ENCODE data around the gene IYD.
"Not testable (repeated sequence)": the region's sequence is repeated elsewhere in the genome, so short reads cannot be mapped to it uniquely, and the experiment has no call there.

Gene IYD

DNA sequence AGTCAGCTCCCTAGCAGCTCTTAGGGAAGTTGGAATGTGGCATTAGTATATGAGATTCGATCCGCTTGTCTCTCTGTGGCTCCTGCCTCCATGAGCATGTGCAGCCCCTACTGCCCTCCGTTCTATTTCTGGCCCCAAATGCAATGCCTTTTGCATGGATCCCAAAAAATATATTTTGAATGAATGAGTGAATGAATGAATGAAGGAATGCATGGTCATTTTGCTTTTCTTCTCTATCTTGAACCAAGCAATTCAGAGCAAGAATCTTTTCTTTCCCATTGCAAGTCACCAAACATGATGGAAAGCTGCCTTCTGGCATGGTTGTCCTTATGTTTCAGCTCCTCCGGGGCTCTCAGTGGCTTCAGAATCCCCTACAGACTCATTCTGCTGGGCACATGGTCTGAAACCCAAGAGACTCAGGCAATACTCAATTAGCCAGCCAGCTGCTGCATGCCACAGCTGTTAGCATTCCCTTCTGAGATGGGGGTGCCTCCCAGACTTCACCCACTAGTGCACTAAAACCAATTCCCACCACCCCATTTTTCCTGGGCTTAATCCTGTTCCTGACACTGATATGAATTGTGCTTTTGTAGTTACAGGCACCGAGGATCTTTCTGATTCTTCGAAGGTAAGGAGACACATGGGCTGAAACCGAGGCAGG, 2.6 kb upstream of the IYD start:
- no peak overlapping the region for H3K4me3 ChIP-seq (ENCODE audit: low read depth, low read length)

GRCh38 chr6:150369408-150369807, 596 bp downstream of the IYD start:
- TF ChIP-seq CTCF (IDR thresholded peaks at IDR 0.05; ENCODE audit: low read depth, low read length) = no peak
- H3K4me3 ChIP-seq (ENCODE audit: low read depth, low read length) = no peak overlapping the region

More for the DNA sequence above, 2.6 kb upstream of the IYD start:
- no peak for TF ChIP-seq CTCF (IDR thresholded peaks at IDR 0.05; ENCODE audit: low read depth, low read length)

GRCh38 chr6:150370112-150370511, 1.3 kb downstream of the IYD start:
- no peak for TF ChIP-seq CTCF (IDR thresholded peaks at IDR 0.05; ENCODE audit: low read depth, low read length)
- H3K4me3 ChIP-seq (ENCODE audit: low read depth, low read length) = no peak overlapping the region

DNA sequence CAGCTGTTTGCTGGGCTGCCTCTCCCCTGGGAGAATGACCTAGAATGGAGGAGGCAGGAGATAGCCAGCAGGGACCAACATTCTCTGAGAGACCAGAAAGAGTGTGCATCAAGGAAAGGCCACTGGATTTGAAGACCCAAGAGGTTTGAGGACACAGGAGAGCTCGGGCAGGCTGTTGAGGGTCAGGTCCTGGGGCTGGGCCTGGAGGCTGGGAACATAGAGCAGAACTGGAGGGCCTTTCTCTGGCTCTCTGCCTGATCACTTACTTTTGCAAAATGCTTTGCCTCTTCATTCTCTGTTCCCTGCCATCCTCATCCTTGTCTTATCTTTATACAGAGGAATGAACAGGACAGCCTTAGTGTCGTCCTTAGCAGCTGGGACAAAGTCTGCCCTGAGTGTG, 2.5 kb downstream of the IYD start:
- H3K4me3 ChIP-seq (ENCODE audit: low read depth, low read length) = no peak overlapping the region
- no peak for TF ChIP-seq CTCF (IDR thresholded peaks at IDR 0.05; ENCODE audit: low read depth, low read length)

DNA sequence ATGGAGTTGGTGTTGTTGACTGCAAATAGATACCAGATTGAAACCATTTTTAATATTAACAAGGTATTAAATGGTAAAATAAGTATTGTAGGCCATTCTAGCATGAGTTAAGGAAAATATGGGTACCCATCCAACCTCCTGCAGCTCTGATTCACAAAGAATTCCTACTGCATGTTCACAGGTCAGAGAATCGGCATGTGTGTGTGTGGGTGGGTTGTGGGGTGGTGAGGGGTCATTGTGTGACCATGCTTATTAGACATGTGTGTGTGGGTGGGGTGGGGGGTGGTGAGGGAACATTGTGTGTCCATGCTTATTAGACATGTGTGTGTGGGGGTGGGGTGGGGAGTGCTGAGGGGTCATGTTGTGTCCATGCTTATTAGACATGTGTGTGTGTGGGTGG, 3.2 kb downstream of the IYD start:
- no peak overlapping the region for H3K4me3 ChIP-seq (ENCODE audit: low read depth, low read length)
- TF ChIP-seq CTCF (IDR thresholded peaks at IDR 0.05; ENCODE audit: low read depth, low read length) = no peak

DNA sequence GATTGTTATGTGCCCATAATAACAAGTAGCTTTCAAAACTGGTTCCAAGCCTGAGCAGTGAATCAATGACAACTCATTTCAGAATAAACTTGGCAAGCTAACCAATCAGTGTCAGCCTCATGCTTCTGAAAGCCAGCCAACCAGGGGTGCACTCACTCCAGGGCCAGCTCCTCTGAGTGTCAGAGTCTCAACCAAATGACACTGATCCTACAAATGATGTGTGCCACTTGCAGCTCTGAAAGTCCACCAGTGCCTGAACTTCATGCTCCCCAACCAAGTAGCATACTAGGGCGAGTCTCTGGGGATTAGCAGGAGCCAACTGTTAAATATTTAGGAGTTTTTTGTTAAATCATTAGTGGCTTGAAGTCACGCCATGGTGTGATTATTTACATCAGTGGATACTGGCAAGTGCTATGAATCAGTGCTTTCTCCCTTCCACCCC, 4.5 kb downstream of the IYD start:
- no peak overlapping the region for H3K4me3 ChIP-seq (ENCODE audit: low read depth, low read length)
- no peak for TF ChIP-seq CTCF (IDR thresholded peaks at IDR 0.05; ENCODE audit: low read depth, low read length)

- not testable (repeated sequence) for H3K4me3 ChIP-seq (ENCODE audit: low read depth, low read length)
Measured at GRCh38 chr6:150374346-150374745, 5.5 kb downstream of the IYD start.

GRCh38 chr6:150377211-150377781, 8.5 kb downstream of the IYD start:
- TF ChIP-seq CTCF (IDR thresholded peaks at IDR 0.05; ENCODE audit: low read depth, low read length) = no peak

More at GRCh38 chr6:150377211-150377781, 8.5 kb downstream of the IYD start:
- no peak overlapping the region for H3K4me3 ChIP-seq (ENCODE audit: low read depth, low read length)
